HG03342 (cell line): ENCODE measurements around the gene SCN7A.
"Not testable (repeated sequence)": the region's sequence is repeated elsewhere in the genome, so short reads cannot be mapped to it uniquely, and the experiment has no call there.

Experiments
- ATAC-seq: cut with Tn5 transposase; IDR thresholded peaks from one replicate; pipeline ENCODE4 v1.9.1; 2021; ENCODE audit warnings: mild to moderate bottlenecking, moderate library complexity; ENCODE audit not compliant: unreplicated experiment

The SCN7A gene

GRCh38 chr2:166454006-166454595 is 39.9 kb downstream of the SCN7A start:
- ATAC-seq, result no peak

DNA sequence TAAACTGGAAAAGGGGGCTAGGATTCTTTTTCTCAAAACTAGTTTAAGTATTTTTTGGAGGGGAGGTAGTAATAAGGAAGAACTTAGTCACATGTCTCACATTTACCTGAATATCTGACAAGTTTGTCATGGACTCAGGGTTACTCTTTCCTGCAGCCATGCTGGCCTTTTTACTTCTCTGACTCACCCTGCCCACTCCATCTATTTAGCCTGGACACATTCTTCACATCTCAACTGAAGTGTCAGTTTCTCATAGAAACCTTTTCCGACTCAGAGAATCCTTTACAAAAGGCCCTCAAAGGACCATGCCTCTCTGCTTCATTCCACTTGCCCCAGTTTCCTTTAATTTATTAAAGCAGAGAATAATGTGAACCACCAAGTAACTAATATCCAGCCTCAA is 42.6 kb downstream of the SCN7A start:
- no peak for ATAC-seq

DNA sequence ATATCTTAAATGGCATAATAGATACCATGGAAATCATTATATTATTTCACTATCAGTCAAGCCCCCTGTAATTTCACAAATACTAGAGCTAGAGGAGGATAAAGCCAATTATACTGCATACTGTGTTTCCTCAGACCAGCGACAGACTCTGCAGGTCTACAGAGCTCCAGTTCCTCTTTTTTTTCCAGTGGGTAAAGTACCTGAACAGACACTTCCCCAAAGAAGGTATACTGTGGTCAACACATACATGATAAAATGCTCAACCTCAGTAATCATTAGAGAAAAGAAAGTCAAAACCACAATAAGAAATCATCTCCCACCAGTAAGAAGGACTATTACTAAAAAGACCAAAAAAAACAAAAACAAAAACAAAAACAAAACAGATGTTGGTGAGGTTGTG is 44.6 kb downstream of the SCN7A start:
- ATAC-seq, result peak; percentile 91

DNA sequence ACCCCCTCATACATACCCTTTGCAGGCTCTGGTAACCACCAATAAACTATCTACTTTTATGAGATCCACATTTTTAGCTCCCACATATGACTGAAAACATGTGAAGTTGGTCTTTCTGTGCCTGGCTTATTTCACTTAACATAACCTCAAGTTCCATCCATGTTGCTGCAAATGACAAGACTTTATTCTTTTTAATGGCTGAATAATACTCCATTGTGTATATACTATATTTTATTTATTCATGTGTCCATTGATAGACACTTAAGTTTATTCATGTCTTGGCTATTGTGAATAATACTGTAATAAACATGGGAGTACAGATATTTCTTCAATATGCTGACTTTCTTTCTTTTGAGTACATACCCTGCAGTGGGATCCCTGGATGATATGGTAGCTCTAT is 45.9 kb downstream of the SCN7A start:
- no peak for ATAC-seq

DNA sequence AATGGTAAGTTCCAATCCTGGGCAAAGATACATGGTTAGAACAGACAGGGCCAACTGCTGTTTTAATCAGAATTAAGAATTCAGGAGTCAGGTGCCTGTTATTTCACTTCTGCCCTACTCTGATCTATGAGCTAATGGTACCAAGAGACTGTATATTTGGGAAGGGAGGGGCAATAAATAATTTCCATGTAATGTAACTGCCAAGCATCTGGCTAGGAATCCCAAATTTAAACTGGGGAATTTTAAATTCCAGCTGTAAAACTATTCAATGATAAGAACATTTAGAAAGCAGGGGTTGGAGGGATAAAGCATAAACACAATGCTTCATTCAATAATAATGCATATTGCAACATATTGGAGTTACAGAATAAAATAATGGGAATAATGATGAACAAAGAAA is 49.7 kb downstream of the SCN7A start:
- no peak for ATAC-seq

GRCh38 chr2:166440313-166440712 is 53.7 kb downstream of the SCN7A start:
- ATAC-seq, result no peak

DNA sequence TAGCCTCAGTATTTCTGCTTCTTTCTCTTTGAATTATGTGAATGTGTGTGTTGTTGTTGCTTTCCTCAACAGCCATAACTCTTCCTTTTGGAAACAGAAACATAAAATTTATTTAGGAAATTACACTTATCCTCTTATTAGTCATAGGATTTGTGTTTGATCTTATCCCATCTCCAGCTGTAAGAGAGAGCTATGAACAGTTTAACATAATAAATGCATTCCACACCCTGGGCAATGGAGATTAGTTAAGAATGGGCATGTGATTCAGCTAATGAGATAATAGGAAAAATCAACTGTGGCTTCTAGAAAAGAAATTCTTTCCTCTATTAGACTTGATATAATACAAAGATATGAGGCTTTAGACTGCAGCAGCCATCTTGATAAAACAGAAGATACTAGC is 55.0 kb downstream of the SCN7A start:
- no peak for ATAC-seq

GRCh38 chr2:166436976-166437375 is 57.1 kb downstream of the SCN7A start:
- ATAC-seq, result no peak

- ATAC-seq, result no peak
Measured at GRCh38 chr2:166436189-166436588, 57.9 kb downstream of the SCN7A start.

DNA sequence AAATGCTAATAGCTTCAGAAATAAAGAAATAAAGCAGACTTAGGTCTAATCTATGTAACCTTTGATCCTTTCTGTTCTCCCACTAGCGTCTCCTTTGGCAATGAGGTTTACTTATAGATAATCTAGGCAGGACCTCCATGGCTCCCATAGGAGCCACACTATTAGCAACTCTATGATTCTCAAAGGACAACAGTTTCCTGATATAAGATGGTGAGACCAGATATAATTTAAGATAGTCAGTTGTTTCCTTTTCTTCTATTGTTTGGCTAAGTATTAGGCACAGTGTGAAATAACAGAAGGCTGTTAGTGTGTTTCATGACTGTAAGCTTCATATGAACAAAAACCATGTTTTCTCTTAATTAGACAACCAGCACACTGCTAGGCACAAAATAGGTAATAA is 59.6 kb downstream of the SCN7A start:
- no peak for ATAC-seq

GRCh38 chr2:166433457-166433856 is 60.6 kb downstream of the SCN7A start:
- no peak for ATAC-seq

GRCh38 chr2:166432331-166432730 is 61.7 kb downstream of the SCN7A start:
- no peak for ATAC-seq

GRCh38 chr2:166424841-166425240 is 69.2 kb downstream of the SCN7A start:
- ATAC-seq, result no peak

- no peak for ATAC-seq
Measured at GRCh38 chr2:166419616-166419934, 74.5 kb downstream of the SCN7A start.

GRCh38 chr2:166418853-166419615 is 75.0 kb downstream of the SCN7A start:
- no peak for ATAC-seq

DNA sequence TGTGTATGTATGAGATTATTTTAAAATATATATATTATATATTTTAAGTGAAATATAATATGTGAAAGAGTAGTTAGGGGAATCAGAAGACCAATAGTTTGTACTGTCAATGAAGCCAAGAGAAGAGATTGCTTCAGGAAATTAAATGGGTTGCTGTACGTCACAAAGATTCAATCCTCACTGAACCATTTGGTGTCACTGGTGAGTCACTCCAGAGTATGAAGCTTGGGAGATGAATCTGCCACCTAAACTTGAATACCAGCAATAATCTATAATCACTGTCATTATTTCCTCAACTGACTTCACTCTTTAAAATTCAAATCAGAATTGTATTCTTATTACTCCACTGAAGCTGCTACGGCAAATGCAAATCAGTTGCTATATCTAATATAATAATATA is 76.4 kb downstream of the SCN7A start:
- ATAC-seq, result peak; percentile 52

DNA sequence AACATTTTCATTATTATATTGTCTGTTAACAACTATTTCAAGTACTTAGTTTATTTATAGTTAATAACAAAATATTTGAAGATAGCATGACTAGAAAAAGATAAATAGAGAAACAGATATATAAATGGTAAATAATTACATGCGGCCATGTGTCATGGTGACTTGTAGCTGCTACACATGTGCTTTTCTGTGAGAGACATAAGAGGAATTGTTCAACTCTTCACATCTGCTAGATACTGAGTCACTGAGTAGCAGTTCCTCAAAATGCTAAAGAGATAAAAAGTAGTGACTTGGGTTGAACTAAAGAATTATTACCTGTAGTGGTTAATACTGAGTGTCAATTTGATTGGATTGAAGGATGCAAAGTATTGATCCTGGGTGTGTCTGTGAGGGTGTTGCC is 80.8 kb downstream of the SCN7A start:
- ATAC-seq, result no peak

- no peak for ATAC-seq
Measured at GRCh38 chr2:166411473-166412230, 82.4 kb downstream of the SCN7A start.

- no peak for ATAC-seq
Measured at GRCh38 chr2:166410828-166411472, 83.1 kb downstream of the SCN7A start.

DNA sequence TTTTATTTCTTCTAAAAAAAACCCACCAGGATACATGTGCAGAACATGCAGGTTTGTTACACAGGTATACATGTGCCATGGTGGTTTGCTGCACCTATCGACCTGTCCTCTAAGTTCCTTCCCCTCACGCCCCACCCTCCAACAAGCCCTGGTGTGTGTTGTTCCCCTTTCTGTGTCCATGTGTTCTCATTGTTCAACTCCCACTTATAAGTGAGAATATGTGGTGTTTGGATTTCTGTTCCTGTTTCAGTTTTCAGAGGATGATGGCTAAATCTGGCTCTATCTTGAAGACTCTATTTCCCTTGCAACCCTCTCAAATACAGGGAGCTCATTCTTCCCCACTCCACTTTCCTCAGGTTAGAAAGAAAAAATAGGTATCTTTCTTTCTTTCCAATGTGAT is 86.3 kb downstream of the SCN7A start:
- not testable (repeated sequence) for ATAC-seq

DNA sequence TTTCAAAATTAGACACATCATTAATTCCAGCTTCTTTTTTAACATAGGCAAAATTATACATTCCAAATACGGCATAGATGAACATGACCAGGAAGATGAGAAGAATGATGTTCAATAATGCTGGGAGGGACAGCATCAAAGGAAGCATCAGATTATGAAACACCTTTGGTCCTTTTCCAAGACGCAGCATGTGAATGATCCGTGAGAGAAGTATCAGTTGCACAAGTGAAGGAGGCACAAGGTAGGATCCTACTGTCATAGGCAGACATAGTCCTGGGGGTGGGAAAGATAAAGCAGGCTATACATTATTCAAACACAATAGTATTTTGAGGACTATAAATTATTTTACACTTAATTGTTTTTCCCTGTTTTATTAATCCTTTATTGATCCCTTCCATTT is 87.7 kb downstream of the SCN7A start:
- ATAC-seq, result no peak

DNA sequence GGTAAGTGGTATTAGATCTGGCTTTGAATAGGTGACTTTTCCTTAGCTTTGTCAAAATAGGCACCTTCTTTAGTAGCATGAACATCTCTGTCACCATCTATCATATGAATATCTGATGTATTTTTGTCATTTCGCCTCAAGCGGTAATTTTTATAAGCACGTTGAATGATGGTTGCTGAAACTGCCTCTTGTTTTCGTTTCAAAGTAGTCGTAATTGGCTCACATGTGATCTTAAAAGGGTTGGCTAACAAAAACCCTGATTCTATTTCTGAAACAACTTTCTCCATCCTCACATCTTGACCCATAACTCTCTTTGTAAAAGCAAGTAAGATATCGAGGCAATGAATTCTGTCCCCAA is 88.5 kb downstream of the SCN7A start:
- no peak for ATAC-seq
